GM21723 (cell line): ENCODE data around the gene ANKRD36C.
"Not testable (repeated sequence)": the region's sequence is repeated elsewhere in the genome, so short reads cannot be mapped to it uniquely, and the experiment has no call there.

Experiments used
- ATAC-seq: cut with Tn5 transposase; IDR thresholded peaks from one replicate; pipeline ENCODE4 v1.9.1; 2021; ENCODE audit warnings: mild to moderate bottlenecking, moderate library complexity; ENCODE audit not compliant: unreplicated experiment

The ANKRD36C gene

GRCh38 chr2:96008051-96008450 lies 16.4 kb upstream of the ANKRD36C start:
- not testable (repeated sequence) for ATAC-seq

GRCh38 chr2:96006248-96006647 lies 14.6 kb upstream of the ANKRD36C start:
- not testable (repeated sequence) for ATAC-seq

GRCh38 chr2:95992520-95993272 lies 1.1 kb upstream of the ANKRD36C start:
- peak; percentile 71 for ATAC-seq

GRCh38 chr2:95992102-95992501 lies 478 bp upstream of the ANKRD36C start:
- peak; percentile 46 for ATAC-seq

GRCh38 chr2:95990884-95991283 lies 740 bp downstream of the ANKRD36C start:
- ATAC-seq: not testable (repeated sequence)

GRCh38 chr2:95951662-95952061 lies 40.0 kb downstream of the ANKRD36C start:
- ATAC-seq: not testable (repeated sequence)

- not testable (repeated sequence) for ATAC-seq
These were observed 43.6 kb downstream of the ANKRD36C start for GRCh38 chr2:95948039-95948438.

- not testable (repeated sequence) for ATAC-seq
These were observed 51.7 kb downstream of the ANKRD36C start for GRCh38 chr2:95939947-95940346.

- ATAC-seq: not testable (repeated sequence)
These were observed 60.9 kb downstream of the ANKRD36C start for GRCh38 chr2:95930740-95931139.

- ATAC-seq: not testable (repeated sequence)
These were observed 74.6 kb downstream of the ANKRD36C start for GRCh38 chr2:95917007-95917406.

GRCh38 chr2:95915131-95915530 lies 76.5 kb downstream of the ANKRD36C start:
- ATAC-seq: not testable (repeated sequence)

- not testable (repeated sequence) for ATAC-seq
These were observed 80.2 kb downstream of the ANKRD36C start for GRCh38 chr2:95911431-95911830.

- not testable (repeated sequence) for ATAC-seq
These were observed 97.2 kb downstream of the ANKRD36C start for GRCh38 chr2:95894443-95894842.

- not testable (repeated sequence) for ATAC-seq
These were observed 123.7 kb downstream of the ANKRD36C start for GRCh38 chr2:95867929-95868328.

GRCh38 chr2:95867047-95867677 lies 124.5 kb downstream of the ANKRD36C start:
- not testable (repeated sequence) for ATAC-seq

- not testable (repeated sequence) for ATAC-seq
These were observed 129.5 kb downstream of the ANKRD36C start for GRCh38 chr2:95862121-95862520.

GRCh38 chr2:95836151-95836550 lies 155.5 kb downstream of the ANKRD36C start:
- ATAC-seq: no peak

- not testable (repeated sequence) for ATAC-seq
These were observed 157.3 kb downstream of the ANKRD36C start for GRCh38 chr2:95834077-95835013.

GRCh38 chr2:95824218-95824617 lies 167.4 kb downstream of the ANKRD36C start:
- ATAC-seq: not testable (repeated sequence)

- ATAC-seq: not testable (repeated sequence)
These were observed 174.1 kb downstream of the ANKRD36C start for GRCh38 chr2:95817521-95817920.

GRCh38 chr2:95813311-95813710 lies 178.3 kb downstream of the ANKRD36C start:
- ATAC-seq: not testable (repeated sequence)
